OCI-M2 (cell line): Measurements from ENCODE around the gene GZF1.

ENCODE experiments used
- DNase-seq: peaks from one replicate; lab custom pipeline; 2025; ENCODE audit not compliant: unreplicated experiment; lab: John Stamatoyannopoulos, UW

GZF1 gene

DNA sequence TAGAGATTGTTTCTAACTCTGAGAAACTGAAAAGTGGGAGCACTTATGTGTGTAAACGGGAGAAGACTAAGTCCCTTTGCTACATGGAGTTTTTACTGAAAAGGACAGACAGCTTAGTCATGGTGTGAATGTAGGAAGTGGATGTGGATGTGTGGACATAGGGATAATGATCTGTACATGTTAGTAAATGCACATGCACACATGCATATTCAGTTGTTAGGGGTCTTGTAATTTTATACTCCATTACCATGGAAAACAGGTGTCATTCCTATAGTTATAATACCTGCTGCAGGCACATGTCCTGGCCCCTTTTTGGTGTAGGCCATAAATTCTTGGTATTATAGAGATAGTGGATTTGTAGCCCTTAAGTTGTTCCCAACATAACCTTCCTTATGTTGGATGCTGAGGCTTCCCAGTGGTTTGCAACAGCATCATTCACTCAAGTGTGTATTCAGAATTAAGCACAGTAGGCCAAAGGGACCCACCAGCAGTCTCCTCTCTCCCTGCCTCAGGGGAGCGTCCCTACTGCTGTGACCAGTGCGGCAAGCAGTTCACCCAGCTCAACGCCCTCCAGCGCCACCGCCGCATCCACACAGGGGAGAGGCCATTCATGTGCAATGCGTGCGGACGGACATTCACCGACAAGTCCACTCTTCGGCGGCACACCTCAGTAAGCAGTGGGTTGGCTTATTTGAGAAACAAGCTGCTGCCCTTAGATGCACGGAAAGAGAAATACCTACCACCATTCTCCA is 7.3 kb downstream of the GZF1 start:
- no peak for DNase-seq

GRCh38 chr20:23370274-23370673 is 8.3 kb downstream of the GZF1 start:
- no peak for DNase-seq

DNA sequence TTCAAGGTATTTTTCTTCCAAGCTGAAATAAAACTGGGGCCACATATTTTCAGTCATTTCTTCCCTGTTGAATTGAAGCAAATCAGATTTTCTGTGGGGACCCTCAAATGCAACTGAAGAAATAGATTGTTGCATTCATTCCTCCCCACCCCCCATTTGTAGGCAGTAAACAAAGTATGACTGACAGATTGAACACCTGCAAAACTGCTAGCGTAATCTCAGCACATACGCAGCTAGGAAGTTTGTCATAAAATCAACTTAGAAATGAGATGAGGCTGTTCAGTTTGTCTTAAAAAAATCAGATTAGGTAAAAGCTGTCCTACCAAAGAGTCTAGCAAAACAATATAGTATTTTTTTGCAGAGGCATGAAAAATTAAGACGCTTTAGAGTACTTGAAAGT is 8.9 kb downstream of the GZF1 start:
- DNase-seq, result no peak

- no peak for DNase-seq
These were observed 9.5 kb downstream of the GZF1 start for GRCh38 chr20:23371496-23371895.

DNA sequence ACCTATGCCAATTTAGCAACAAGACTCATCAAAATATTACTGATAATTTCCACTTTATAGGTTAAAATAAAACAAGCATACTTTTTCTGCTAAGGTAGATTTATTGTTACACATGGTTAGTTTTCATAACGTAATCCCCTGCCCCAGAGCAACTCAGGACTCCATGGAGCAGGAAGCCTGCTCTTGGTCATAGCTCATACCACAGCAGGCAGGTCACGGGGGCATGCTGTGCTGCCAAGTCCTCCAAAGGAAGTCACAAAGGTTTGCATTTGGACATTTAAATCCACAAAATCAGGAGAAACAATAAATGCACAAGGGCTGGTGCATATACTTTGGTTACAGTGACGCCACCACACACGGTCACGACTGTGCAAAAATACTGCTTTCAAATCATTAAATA is 12.5 kb downstream of the GZF1 start:
- no peak for DNase-seq

DNA sequence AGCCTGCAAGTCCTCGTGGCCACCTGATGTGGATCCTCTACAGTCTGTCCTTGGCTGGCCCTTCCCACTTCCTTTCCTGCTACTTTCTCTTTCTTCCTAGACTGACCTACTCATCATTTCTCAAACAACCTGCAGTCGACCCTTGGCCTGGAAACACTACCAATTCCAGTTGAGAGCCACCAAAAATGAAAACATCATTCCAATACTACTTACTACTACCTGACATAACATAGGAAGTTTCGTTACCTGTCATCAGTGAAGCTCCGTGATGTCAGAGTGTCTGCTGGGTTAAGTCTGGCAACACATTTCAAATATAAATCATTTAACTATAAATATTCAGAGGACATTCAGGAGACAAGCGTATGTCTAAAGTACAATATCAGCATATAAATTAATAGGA is 13.8 kb downstream of the GZF1 start:
- DNase-seq, result no peak

GRCh38 chr20:23379772-23380171 is 17.8 kb downstream of the GZF1 start:
- no peak for DNase-seq

DNA sequence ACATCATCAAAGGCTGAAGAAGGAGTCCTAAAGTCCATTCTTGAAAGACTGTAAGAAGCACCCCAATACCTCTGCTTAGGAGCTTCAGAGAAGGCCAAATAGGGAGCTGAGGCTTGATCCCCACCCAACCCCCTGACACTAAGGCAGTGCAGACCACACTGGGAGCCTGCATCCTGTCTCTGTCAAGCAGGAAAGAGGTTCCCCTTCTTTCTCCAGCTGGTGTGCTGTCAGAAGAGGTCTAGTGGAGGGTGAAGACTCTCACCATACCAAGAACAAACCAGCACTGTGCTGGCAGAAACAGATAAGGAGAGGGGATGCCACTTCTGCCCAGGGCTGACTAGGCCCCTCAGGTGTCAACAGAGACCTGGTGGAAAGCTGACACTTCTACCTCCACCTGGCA is 19.9 kb downstream of the GZF1 start:
- no peak for DNase-seq

DNA sequence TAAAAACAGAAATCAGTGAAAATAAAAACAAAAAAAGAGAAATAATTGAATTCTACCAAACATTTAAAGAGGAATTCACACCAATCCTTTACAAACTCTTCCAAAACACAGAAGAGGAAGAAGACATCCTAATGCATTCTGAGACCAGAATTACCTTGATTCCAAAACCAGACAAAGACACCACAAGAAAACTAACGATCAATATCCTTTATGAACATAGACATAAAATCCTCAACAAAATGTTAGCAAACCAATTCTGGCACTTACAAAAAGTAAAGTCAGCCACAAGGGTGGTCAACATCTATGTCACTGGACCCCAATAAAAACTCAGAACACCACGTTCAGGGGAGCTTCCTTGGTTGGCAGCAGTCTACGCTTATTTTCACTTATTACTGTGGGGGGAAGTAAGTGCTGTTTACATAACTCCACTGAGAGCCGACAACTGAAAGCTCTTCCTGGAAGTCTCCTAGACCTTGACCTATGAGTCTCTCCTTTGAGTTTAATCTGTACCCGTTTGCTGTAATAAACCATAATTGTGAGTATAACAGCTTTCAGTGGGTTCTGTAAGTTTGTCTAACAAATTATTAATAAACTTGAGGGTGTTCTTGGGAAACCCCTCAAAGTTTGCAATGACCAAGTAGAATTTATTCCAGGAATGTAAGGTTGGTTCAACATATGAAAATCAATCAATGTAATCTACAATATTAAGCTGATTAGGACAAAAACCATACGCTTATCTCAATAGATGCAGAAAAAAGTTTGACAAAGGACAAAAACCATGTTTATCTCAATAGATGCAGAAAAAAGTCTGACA is 24.5 kb downstream of the GZF1 start:
- no peak for DNase-seq

DNA sequence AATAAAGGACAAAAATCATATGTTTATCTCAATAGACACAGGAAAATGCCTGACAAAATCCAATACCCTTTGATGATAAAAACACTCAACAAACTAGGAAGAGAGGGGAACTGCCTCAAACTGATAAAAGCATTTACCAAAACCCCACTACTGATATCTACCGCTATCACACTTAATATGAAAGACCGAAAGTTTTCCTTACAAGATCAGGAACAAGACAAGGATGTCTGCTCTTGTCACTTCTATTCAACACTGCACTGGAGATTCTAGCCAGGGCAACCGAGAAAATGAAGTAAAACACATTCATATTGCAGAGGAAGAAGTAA is 25.1 kb downstream of the GZF1 start:
- DNase-seq, result no peak

DNA sequence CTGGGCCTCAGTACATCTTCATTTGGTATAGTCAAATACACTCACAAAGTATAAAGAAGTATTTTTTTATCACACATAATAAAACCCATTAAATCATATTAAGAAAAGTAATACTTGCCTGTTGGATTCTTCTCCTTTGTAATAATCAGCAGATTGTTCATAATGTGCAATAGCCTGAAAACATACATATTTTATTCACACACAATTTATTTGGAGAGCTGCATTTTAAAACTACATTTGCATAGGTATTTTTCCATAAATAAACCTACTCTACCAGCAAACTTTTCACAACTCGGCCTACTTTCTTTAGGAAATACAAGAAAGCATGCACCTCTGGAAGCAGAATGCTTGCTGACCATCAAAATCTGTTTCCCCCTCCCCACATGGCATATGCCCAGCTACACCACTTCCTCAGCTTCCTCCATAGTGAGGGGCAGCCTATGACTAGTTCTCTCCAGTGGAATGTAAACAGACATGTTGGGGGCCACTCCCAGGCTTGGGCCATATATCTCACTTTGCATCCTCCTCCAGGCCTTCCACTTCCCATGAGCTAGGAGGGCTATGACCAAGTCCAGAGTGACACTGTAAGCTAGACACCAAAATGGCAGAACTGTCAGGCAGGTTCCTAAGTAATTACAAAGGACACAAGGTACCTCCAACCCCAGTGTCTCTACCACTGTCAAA is 28.3 kb downstream of the GZF1 start:
- DNase-seq, result no peak

DNA sequence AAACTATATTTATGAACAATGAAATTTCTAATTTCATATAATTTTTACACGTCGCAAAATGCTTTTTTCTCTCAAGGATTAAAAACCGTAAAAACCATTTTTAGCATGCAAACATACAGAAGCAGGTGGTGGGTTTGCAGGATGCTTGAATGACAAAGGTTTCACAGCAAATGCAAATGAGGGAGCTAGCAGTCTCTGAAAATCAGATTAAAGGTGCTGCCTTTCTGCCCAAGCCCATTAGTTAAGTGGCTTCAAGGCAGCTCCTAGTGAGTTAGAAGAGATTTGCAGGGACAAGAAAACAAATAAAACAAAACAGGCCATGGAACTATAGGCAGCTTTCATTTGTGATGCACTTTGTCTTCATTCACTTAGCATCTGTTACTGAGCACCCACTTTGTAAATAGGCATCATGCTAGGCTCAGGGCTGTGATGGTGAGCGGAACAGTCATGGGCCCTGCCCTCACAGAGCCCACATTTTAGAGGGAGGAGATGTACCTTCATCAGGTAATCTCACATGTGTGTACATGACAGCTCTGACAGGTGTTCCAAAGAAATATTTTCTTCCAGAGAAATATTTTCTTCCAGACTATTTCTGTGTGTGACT is 29.8 kb downstream of the GZF1 start:
- no peak for DNase-seq

DNA sequence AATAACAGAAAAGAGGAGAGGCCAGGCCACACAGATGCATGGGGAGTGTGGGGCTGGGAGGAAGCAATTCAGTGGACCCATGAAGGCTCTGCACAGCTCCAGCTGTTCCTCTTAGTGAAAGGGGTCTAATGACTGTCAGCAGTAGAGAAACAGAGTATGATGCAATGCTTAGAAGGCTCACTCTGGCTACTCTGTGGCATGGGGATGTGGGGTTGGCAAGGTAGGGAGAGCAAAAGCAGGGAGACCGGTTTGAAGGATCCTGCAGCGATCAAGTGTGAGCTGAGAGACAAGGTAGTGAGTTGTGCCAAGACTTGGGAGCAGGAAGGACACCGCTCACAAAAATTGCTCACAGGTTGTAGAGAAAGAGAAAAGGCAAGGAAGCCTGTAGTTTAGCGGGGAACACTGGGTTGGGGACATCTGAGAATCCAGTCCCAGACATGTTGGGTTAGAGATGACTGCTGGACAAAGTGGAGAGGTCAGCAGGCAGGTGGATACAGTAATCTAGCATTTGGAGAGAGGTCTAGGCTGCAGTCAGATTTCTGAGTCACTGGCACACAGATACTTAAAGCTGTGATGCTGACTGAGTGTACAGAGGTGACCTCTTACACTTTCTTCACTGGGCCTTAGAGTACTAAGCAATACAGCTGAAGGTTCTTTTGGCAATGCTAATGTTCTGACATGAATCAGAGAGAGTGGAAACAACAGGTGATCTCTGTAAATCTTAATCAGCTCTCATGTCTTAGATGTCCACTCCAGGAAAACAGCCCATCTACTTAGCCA is 32.2 kb downstream of the GZF1 start:
- no peak for DNase-seq

DNA sequence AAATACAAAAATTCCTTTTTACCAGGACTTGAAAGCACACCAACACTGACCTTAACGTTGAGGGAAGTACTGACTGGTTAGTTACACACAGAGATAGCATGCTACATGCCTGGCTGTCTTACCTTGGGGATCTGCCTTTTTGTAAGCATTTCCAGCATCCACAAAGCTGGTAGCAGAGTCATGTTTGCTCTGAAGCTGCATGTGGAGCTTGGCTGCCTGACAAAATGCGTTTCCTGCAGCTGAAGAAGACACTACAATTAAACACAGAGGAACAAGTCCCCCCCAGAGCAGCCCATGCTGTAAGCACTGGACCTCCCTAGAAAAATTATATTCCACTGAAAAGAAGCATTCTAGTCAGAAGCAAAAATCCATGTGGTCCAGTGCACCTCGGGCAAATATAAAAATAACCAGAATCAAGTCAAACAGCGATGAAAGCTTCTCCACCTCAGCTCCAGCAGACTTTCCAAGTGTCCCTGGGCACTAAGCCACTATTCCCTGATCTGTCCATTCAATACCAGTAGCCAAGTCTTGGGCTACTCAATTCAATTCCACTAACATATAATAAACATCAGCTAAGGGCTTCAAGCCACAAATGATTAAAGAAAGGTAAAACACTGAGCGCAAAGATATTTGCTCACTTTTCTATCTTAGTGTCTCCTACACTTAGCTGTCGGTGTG is 35.1 kb downstream of the GZF1 start:
- DNase-seq, result no peak

DNA sequence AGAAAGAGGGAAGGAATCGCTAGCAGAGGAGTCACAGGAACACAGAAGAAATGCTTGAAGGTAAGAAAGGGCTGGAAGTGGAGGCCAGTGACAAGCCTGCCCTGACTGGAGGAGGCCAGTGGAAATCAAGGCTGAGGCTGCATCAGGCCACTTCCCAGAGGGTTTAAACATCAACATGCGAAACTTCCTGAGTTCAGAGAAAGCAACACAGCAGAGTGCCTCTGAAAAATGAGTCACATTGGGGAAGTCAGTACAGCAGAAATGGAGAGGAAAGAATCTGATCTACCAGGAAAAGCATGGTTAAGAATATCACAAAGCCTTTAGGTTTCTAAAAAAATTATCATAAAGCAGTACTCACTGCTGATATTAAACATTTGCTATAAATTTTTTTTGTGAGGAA is 36.0 kb downstream of the GZF1 start:
- no peak for DNase-seq

GRCh38 chr20:23399568-23400241 is 37.7 kb downstream of the GZF1 start:
- no peak for DNase-seq

DNA sequence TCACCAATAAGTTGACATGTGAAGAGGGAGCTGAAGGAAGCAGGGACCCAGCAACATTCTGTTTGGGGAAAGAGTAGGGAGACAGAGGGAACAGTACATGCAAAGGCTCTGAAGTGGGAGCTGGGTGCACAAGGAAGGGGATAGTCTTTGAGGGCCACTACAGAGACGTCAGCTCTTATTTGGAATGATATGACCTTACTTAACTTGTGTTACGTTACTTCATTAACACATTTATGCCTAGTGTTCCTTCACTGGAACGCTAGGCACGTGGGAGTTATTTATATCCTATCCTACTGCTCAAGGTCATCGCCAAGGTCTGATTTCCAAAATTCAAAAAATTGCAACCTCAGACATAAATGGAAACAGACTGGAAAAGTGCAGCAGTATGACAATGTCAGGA is 39.1 kb downstream of the GZF1 start:
- no peak for DNase-seq

- no peak for DNase-seq
These were observed 41.8 kb downstream of the GZF1 start for GRCh38 chr20:23403751-23404150.

- no peak for DNase-seq
These were observed 42.2 kb downstream of the GZF1 start for GRCh38 chr20:23404196-23404595.

- no peak for DNase-seq
These were observed 44.9 kb downstream of the GZF1 start for GRCh38 chr20:23406880-23407279.
